Coronary artery (tissue), 2 donors: Measurements from ENCODE around the gene SEC61A1.

Source experiments
- DNase-seq: peaks from one replicate; pipeline ENCODE4 v3.0.0-alpha.2; 2017; ENCODE audit warnings: low spot score
- H3K27ac ChIP-seq, 2 donors: fragments of 200-600 bp; sonication (generic); one replicate each; pipeline ENCODE4 v1.5.1; 2016 to 2019
- H3K4me3 ChIP-seq: fragments of 200-600 bp; sonication (generic); 2 replicates; pipeline ENCODE4 v1.5.1; 2016; ENCODE audit warnings: mild to moderate bottlenecking, moderate library complexity
- TF ChIP-seq, protein P1 (sequence below): fragments of 200-600 bp; sonication (generic); IDR thresholded peaks from one replicate; pipeline ENCODE4 v1.5.1; 2019; ENCODE audit warnings: antibody characterized with exemption

Gene SEC61A1

DNA sequence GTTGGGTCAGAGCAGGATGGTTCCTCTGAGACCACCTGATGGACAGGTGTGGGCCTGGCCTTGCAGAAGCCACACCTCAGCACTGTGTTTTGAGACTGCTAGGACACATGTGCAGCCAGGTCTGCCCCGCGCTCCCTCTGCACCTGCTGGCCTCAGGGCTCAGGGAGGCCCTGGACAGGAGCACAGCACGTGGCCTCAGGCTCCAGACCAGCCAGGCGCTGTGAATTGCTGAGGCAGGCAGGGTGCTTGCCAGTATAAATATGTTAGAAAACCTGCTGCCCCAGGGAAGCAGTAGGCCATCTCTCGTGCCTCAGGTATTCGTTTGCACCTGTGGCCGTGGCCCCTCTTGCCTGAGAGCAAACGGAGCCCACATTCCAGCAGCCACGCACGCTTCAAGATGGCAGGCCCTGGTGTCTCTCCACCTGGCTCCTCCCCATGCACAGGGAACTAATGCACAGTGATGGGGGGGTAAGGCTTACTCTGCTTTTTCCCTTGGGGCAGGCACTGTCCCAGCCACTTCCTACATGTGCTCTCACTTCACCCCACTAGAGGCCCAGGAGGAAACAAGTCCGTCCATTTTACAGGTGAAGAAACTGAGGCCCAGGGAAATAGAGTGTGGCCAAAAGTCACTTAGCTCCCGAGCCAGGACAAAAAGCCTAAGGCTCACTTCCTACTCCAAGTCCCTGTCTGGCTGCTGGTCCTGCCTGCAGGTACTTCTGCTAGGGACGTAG is 20.4 kb downstream of the SEC61A1 start:
- DNase-seq = peak; percentile 65
- Histone ChIP-seq H3K27ac (peak overlapping the region in 1 of 2 donors; percentile 64), H3K4me3 (no peak overlapping the region)
- TF ChIP-seq, protein P1, sequence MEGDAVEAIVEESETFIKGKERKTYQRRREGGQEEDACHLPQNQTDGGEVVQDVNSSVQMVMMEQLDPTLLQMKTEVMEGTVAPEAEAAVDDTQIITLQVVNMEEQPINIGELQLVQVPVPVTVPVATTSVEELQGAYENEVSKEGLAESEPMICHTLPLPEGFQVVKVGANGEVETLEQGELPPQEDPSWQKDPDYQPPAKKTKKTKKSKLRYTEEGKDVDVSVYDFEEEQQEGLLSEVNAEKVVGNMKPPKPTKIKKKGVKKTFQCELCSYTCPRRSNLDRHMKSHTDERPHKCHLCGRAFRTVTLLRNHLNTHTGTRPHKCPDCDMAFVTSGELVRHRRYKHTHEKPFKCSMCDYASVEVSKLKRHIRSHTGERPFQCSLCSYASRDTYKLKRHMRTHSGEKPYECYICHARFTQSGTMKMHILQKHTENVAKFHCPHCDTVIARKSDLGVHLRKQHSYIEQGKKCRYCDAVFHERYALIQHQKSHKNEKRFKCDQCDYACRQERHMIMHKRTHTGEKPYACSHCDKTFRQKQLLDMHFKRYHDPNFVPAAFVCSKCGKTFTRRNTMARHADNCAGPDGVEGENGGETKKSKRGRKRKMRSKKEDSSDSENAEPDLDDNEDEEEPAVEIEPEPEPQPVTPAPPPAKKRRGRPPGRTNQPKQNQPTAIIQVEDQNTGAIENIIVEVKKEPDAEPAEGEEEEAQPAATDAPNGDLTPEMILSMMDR = no peak

DNA sequence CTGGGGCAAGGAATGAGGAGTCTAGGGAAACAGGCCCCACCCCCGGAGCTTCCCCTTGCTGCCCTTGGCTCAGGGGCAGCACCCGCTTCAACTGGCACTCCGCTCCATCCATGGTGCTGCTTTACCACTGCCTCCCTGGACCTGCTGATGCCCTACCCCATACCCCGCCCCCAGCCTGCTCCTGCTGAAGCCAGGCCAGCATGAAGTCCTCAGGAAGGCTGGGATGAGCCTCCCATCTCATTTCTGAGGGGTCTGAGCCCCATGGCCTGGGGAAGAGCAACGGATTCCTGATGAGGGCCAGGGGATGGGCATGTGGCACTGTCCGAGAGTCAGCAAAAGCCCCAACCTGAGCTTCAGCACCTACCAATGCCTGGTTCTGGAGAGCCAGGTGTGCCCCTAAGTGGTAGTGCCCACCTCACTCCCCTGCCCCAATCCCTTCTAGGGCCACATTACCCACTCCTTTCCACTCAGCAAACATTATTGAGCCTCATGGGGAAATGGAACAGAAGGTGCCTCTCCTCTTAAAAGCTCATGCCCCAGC is 21.0 kb downstream of the SEC61A1 start:
- Histone ChIP-seq H3K4me3 (no peak overlapping the region), H3K27ac (peak overlapping the region in 1 of 2 donors; percentile 64)
- peak; percentile 38 for DNase-seq
- TF ChIP-seq, protein P1 = no peak

GRCh38 chr3:128073807-128074206 is 21.6 kb downstream of the SEC61A1 start:
- H3K27ac ChIP-seq = peak overlapping the region in 1 of 2 donors; percentile 64
- TF ChIP-seq, protein P1 = no peak
- no peak overlapping the region for H3K4me3 ChIP-seq
- DNase-seq = no peak

DNA sequence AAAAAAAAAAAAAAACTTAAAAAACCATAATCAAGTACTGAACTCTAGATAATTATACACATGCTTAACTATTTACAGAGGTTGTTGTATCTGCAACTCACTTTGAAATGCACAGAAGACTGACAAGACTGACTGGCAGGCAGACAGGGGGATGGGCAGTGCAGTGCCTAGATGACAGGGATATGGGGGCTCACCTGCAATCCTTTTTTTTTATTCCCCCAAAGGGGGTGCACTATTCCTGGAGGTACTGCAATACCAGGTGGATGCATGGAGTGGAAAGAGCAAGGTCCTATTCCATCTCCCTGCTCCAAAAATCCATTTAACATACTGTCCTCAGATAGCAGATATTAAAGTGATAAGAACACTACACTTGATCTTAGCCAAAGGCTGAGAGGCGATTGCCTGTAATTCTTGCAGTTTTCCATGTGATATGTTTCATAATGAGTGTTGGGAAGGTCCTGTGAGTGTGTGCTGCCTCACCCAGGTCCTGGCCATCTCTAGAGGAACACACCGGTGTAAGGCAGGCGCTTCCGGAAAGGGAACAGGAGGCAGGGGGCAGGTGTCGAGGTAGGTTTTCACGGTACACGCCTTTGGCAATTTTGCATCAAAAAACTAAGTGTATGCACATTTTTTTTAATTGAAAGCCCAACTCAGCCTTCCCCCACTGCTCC is 22.7 kb downstream of the SEC61A1 start:
- TF ChIP-seq, protein P1 = no peak
- peak overlapping the region; percentile 81 for H3K4me3 ChIP-seq
- DNase-seq = peak; percentile 53
- H3K27ac ChIP-seq = peak overlapping the region in 1 of 2 donors; percentile 78

- peak overlapping the region; percentile 41 to 78 for H3K27ac ChIP-seq
- peak; percentile 92 for DNase-seq
- TF ChIP-seq, protein P1 = peak; percentile 94
- peak overlapping the region; percentile 81 for H3K4me3 ChIP-seq
Measured at GRCh38 chr3:128075522-128076482, 23.6 kb downstream of the SEC61A1 start.

DNA sequence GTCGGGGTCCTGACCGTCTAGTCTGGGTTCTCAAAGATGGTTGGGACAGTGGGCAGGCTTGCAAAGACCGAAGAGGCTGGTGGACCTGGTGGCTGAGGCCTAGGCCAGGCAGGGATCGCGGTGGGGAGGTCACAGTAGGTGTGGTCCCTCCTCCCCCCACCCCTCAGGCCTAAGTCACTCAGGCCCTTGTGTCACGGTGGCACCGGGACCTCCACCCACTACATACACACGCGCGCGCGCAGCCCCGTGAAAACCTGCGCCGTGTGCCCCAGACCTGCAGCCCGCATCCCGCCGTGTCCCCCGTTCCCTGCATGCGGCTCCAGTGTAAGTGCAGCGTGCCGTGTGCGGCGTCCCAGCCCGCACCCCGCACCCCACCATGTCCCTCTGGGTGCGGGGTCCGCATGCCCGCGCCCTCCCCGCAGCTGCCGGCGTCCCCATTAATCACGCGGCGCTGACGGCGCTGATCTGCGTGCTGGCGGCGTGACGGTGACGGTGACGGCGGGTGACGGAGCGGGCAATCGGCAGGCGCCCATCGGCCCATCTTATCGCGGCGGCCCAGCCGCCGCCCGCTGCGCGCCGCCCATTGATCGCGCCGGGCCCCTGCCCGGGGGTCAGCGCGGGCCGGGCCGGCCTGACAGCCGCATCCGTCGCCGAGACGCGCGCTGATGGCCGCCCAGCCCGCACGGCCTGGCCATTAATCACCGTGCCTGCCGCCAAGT is 24.4 kb downstream of the SEC61A1 start:
- peak overlapping the region; percentile 59 to 78 for H3K27ac ChIP-seq
- TF ChIP-seq, protein P1 = no peak
- peak; percentile 73 for DNase-seq
- peak overlapping the region; percentile 81 for H3K4me3 ChIP-seq
